Neutrophil (primary cell): ENCODE measurements around the gene PGA5.

ENCODE experiments used
- H3K27ac ChIP-seq: fragments of 200-600 bp; sonication (generic); 2 replicates; pipeline ENCODE4 v1.5.1; 2016; ENCODE audit warnings: mild to moderate bottlenecking, moderate library complexity
- H3K27me3 ChIP-seq: fragments of 200-600 bp; sonication (generic); 2 replicates; pipeline ENCODE4 v1.6.0; 2016; ENCODE audit warnings: mild to moderate bottlenecking
- H3K36me3 ChIP-seq: fragments of 200-600 bp; sonication (generic); 2 replicates; pipeline ENCODE4 v1.5.1; 2017
- H3K4me1 ChIP-seq, 2 experiments: fragments of 200-600 bp in 1 of 2; sonication (generic) in 1 of 2; 1 replicate in 1 of 2; 2 replicates in 1 of 2; pipeline versions ENCODE4 v1.5.1 to v1.6.1; 2013 to 2016; ENCODE audit warnings: low read depth in 1 of 2, low read length in 1 of 2, mild to moderate bottlenecking in 1 of 2, moderate library complexity in 1 of 2; ENCODE audit not compliant: control insufficient read depth in 1 of 2, insufficient read depth in 1 of 2
- H3K4me3 ChIP-seq, 2 experiments: fragments of 200-600 bp in 1 of 2; sonication (generic) in 1 of 2; 1 replicate in 1 of 2; 2 replicates in 1 of 2; pipeline ENCODE4 v1.5.1; 2013 to 2016; ENCODE audit warnings: low read depth in 1 of 2, low read length in 1 of 2, mild to moderate bottlenecking in 1 of 2, moderate library complexity in 1 of 2
- H3K9me3 ChIP-seq: fragments of 200-600 bp; sonication (generic); 2 replicates; pipeline ENCODE4 v1.5.1; 2016
- TF ChIP-seq, protein P1 (sequence below): fragments of 200-600 bp; sonication (generic); IDR thresholded peaks from 2 replicates; pipeline ENCODE4 v1.5.1; 2016; ENCODE audit warnings: antibody characterized with exemption

Gene PGA5

DNA sequence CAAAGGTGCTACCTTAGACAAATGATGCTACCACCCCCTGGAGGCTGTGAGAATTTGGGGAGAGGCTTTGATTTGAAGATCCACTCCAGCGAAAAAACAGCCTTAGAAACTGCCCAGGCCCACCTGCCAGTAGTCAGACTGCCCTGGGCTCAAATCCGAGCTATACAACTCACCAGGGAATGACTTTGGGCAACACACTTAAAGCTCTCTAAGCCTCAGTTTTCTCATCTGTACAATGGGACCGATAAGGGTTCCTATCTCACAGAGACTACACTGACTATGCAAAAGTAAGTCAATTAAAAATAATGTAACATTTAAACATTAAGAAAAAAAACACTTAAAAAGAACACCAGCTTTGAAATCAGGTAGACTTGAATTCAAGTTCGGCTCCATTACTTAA lies 34.2 kb downstream of the PGA5 start:
- no peaks in the 10 kb centered on the region for H3K36me3 ChIP-seq
- no peaks in the 10 kb centered on the region for H3K9me3 ChIP-seq
- TF ChIP-seq, protein P1, sequence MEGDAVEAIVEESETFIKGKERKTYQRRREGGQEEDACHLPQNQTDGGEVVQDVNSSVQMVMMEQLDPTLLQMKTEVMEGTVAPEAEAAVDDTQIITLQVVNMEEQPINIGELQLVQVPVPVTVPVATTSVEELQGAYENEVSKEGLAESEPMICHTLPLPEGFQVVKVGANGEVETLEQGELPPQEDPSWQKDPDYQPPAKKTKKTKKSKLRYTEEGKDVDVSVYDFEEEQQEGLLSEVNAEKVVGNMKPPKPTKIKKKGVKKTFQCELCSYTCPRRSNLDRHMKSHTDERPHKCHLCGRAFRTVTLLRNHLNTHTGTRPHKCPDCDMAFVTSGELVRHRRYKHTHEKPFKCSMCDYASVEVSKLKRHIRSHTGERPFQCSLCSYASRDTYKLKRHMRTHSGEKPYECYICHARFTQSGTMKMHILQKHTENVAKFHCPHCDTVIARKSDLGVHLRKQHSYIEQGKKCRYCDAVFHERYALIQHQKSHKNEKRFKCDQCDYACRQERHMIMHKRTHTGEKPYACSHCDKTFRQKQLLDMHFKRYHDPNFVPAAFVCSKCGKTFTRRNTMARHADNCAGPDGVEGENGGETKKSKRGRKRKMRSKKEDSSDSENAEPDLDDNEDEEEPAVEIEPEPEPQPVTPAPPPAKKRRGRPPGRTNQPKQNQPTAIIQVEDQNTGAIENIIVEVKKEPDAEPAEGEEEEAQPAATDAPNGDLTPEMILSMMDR = no peak
- H3K4me3 ChIP-seq = no peak overlapping the region
- H3K27ac ChIP-seq = no peak overlapping the region
- no peaks in the 10 kb centered on the region for H3K27me3 ChIP-seq
- no peaks in the 10 kb centered on the region for H3K4me1 ChIP-seq

DNA sequence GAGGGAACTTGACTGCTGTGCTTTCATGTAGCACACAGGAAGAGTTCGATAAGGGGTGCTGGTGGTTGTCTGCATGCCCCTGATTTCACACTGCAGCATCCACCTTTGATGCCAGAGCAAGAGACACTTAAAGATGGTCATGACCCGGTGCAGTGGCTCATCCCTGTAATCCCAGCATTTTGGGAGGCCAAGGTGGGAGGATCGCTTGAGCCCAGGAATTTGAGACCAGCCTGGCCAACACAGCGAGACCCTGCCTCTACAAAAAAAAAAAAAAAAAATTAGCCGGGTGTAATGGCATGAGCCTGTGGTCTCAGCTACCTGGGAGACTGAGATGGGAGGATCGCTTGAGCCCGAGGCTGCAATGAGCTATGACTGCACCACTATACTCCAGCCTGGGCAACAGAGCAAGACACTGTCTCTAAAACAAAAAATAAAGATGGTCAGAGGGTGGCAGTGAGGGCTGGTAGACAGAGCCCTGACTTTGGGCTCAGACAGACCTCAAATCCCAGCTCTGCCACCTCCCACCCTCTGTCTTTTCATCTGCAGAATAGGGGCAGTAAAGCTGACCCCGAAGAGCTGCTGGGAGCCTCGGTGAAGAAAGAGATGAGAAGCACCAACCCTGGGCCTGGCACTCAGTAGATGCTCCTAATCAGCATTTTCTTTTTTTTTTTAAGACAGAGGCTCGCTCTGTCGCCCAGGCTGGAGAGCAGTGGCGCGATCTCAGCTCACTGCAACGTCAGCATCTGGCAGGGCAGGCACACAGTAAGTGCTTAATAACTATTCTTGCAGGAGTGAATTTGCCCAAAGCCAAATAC lies 36.4 kb downstream of the PGA5 start:
- TF ChIP-seq, protein P1 = no peak
- Histone ChIP-seq H3K4me1 (no peaks in the 10 kb centered on the region), H3K4me3 (no peak overlapping the region), H3K27ac (no peak overlapping the region), H3K9me3 (no peaks in the 10 kb centered on the region), H3K36me3 (no peaks in the 10 kb centered on the region), H3K27me3 (no peaks in the 10 kb centered on the region)

DNA sequence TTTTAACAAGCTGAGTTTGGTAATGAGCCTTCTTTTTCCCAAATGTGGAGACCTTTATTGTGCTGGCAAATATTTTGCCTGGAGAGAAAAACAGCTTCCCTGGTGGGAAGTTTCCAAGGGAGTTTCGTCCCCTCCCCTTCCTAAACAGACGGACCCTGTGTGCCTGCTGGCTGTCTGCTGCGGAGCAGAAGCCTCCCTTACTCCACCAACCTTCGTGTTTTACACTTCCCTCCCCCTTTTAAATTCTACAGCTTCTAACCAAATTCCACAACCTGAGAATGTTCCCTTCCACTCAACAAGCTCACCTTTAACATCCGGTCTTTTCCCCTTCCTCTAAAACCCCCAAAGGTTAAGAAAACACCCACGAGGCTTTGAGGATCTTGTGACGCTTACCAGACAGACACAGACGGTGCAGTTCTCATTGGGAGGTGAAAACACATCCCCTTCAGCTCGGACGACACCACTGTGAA lies 37.1 kb downstream of the PGA5 start:
- Histone ChIP-seq H3K9me3 (no peaks in the 10 kb centered on the region), H3K4me1 (no peaks in the 10 kb centered on the region), H3K27ac (no peak overlapping the region), H3K27me3 (no peaks in the 10 kb centered on the region), H3K4me3 (no peak overlapping the region), H3K36me3 (no peaks in the 10 kb centered on the region)
- TF ChIP-seq, protein P1 = no peak

DNA sequence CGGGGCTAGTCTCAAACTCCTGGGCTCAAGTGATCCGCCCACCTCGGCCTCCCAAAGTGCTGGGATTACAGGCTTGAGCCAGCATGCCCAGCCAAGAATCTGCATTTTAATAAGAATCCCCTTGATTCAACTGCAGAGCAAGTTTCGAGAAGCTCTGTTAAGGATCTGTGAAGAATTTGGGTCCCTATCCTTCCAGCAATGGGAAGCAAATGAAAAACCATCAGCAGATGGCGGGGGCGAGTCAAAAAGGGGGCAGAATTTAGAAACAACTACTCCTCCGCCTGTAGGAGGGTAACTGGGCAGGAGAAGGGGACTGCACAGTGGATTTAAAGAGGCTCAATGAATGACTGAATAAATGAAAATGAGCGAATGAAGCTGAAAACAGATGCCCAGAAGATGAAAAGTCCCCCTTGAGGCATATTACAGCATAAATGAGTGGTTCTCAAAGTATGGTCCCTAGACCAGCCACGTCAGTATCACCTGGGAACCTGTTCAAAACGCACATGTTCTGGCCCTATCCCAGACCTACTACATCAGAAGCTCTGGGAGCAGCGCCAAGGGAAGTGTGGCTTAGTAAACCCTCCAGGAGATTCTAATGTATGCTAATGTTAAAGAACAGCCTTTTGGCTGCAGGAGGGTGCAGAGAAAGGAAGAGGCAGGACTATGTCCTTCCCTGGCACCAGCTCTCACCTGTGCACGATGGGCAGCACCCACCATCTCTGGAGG lies 39.1 kb downstream of the PGA5 start:
- TF ChIP-seq, protein P1 = no peak
- Histone ChIP-seq H3K4me3 (no peak overlapping the region), H3K27me3 (no peaks in the 10 kb centered on the region), H3K27ac (no peak overlapping the region), H3K9me3 (no peaks in the 10 kb centered on the region), H3K36me3 (no peaks in the 10 kb centered on the region), H3K4me1 (no peaks in the 10 kb centered on the region)

DNA sequence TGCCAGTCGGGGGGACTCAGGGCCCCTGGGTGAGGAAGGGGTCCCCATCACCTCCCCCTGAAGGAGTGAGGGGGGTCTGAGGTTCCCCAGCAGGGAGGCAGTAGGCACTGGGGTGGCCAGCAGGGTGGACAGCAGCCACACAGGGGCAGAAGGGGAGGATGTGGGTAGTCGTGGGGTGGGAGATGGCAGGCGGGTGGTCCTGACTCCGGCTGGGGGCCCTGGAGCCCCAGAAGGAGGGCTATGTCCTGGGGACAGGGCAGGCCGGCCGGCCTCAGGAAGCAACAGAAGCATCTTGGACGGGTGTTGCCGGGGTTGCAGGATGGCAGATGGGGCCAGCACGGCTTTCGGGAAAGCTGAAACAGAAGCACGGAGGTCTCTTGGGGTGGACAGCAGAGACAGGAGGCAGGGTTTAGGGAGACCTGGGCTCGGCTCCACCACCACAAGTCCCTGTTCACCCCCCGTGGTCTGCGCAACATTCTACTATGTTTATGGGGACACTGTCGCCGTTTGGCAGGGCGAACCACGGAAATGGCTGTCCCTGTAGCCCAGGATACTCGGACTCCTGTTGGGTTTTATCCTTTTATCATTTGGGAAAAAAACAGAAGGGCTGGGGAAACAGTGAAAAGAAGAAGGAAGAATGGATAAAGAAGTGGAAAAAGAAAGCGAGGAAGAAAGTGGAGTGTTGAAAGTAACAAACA lies 40.1 kb downstream of the PGA5 start:
- H3K4me3 ChIP-seq = no peak overlapping the region
- TF ChIP-seq, protein P1 = no peak
- no peaks in the 10 kb centered on the region for H3K36me3 ChIP-seq
- H3K27me3 ChIP-seq = no peaks in the 10 kb centered on the region
- no peaks in the 10 kb centered on the region for H3K9me3 ChIP-seq
- H3K4me1 ChIP-seq = no peaks in the 10 kb centered on the region
- H3K27ac ChIP-seq = no peak overlapping the region
